Activated CD8-positive, alpha-beta memory T cell treated with anti-CD3 and anti-CD28 coated beads, Interleukin-2, amount 50 U/mL, for 1 hour (primary cell): ENCODE measurements around the gene FAM227B.
"Not testable (repeated sequence)": the region's sequence is repeated elsewhere in the genome, so short reads cannot be mapped to it uniquely, and the experiment has no call there.

Source experiments
- DNase-seq: peaks from one replicate; pipeline ENCODE4 v3.0.0-alpha.2; 2020; ENCODE audit errors: extremely low read depth

FAM227B gene

GRCh38 chr15:49380912-49381311, 239.7 kb downstream of the FAM227B start:
- no peak for DNase-seq

GRCh38 chr15:49379996-49380395, 240.6 kb downstream of the FAM227B start:
- no peak for DNase-seq

GRCh38 chr15:49372366-49372765, 248.3 kb downstream of the FAM227B start:
- DNase-seq = no peak

- DNase-seq = no peak
These were observed 249.8 kb downstream of the FAM227B start for GRCh38 chr15:49370782-49371181.

- no peak for DNase-seq
These were observed 254.1 kb downstream of the FAM227B start for GRCh38 chr15:49366496-49366895.

GRCh38 chr15:49361370-49361769, 259.2 kb downstream of the FAM227B start:
- DNase-seq = no peak

- DNase-seq = not testable (repeated sequence)
These were observed 266.2 kb downstream of the FAM227B start for GRCh38 chr15:49354439-49354838.

- no peak for DNase-seq
These were observed 277.1 kb downstream of the FAM227B start for GRCh38 chr15:49343546-49343945.

GRCh38 chr15:49339656-49340055, 281.0 kb downstream of the FAM227B start:
- no peak for DNase-seq

- DNase-seq = no peak
These were observed 288.7 kb downstream of the FAM227B start for GRCh38 chr15:49331951-49332350.

GRCh38 chr15:49331442-49331841, 289.2 kb downstream of the FAM227B start:
- DNase-seq = no peak

- DNase-seq = no peak
These were observed 290.5 kb downstream of the FAM227B start for GRCh38 chr15:49330166-49330565.

GRCh38 chr15:49328941-49329340, 291.7 kb downstream of the FAM227B start:
- no peak for DNase-seq

- no peak for DNase-seq
These were observed 292.7 kb downstream of the FAM227B start for GRCh38 chr15:49327927-49328326.

- no peak for DNase-seq
These were observed 297.4 kb downstream of the FAM227B start for GRCh38 chr15:49323207-49323606.

- DNase-seq = no peak
These were observed 300.3 kb downstream of the FAM227B start for GRCh38 chr15:49320351-49320750.

GRCh38 chr15:49315391-49315823, 305.2 kb downstream of the FAM227B start:
- no peak for DNase-seq

GRCh38 chr15:49314716-49315115, 305.9 kb downstream of the FAM227B start:
- no peak for DNase-seq

GRCh38 chr15:49313650-49314049, 307.0 kb downstream of the FAM227B start:
- no peak for DNase-seq

GRCh38 chr15:49309889-49310288, 310.7 kb downstream of the FAM227B start:
- DNase-seq = no peak

- no peak for DNase-seq
These were observed 311.9 kb downstream of the FAM227B start for GRCh38 chr15:49308686-49309085.

- no peak for DNase-seq
These were observed 314.1 kb downstream of the FAM227B start for GRCh38 chr15:49306551-49306950.

GRCh38 chr15:49303003-49303402, 317.6 kb downstream of the FAM227B start:
- DNase-seq = no peak

GRCh38 chr15:49301562-49301961, 319.1 kb downstream of the FAM227B start:
- DNase-seq = no peak

GRCh38 chr15:49300856-49301255, 319.8 kb downstream of the FAM227B start:
- no peak for DNase-seq
